Breast epithelium (tissue), 3 donors: ENCODE data around the gene KYAT1.

Source experiments
- POLR2A ChIP-seq: fragments of 450-650 bp; IDR thresholded peaks from one replicate; pipeline ENCODE4 v1.6.1; 2016; ENCODE audit warnings: antibody characterized with exemption, mild to moderate bottlenecking, moderate library complexity
- POLR2AphosphoS5 ChIP-seq, 3 donors: sonication (generic); formaldehyde crosslinking; IDR thresholded peaks; one replicate each; pipeline ENCODE4 v1.6.1; 2017; ENCODE audit warnings: antibody characterized with exemption in 3 of 3
- TF ChIP-seq, protein P1 (sequence below), 3 donors: fragments of 450-650 bp; IDR thresholded peaks; one replicate each; pipeline ENCODE4 v1.5.1; 2016 to 2017; ENCODE audit warnings: antibody characterized with exemption in 3 of 3, mild to moderate bottlenecking in 3 of 3, moderate library complexity in 3 of 3

DNA sequence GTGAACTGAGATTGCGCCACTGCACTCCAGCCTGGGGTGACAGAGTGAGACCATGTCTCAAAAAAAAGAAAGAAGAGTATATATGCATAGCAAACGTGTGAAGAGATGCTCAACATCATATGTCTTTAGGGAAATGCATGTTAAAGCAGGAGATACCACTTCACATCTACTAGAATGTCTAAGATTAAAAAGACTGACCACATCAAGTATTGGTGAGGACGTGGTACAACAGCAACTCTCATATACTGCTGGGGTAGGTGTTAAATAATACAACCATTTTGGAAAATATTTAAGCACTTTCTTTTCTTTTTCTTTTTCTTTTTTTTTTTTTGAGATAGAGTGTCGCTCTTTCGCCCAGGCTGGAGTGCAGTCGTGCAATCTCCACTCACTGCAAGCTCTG lies 96.3 kb downstream of the KYAT1 start:
- TF ChIP-seq, protein P1, sequence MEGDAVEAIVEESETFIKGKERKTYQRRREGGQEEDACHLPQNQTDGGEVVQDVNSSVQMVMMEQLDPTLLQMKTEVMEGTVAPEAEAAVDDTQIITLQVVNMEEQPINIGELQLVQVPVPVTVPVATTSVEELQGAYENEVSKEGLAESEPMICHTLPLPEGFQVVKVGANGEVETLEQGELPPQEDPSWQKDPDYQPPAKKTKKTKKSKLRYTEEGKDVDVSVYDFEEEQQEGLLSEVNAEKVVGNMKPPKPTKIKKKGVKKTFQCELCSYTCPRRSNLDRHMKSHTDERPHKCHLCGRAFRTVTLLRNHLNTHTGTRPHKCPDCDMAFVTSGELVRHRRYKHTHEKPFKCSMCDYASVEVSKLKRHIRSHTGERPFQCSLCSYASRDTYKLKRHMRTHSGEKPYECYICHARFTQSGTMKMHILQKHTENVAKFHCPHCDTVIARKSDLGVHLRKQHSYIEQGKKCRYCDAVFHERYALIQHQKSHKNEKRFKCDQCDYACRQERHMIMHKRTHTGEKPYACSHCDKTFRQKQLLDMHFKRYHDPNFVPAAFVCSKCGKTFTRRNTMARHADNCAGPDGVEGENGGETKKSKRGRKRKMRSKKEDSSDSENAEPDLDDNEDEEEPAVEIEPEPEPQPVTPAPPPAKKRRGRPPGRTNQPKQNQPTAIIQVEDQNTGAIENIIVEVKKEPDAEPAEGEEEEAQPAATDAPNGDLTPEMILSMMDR (IDR thresholded peaks at IDR 0.05): no peak
- TF ChIP-seq POLR2A (no peak), POLR2AphosphoS5 (IDR thresholded peaks at IDR 0.05) (no peak)
